ENCODE measurements around the gene TUNAR.

The TUNAR gene

DNA sequence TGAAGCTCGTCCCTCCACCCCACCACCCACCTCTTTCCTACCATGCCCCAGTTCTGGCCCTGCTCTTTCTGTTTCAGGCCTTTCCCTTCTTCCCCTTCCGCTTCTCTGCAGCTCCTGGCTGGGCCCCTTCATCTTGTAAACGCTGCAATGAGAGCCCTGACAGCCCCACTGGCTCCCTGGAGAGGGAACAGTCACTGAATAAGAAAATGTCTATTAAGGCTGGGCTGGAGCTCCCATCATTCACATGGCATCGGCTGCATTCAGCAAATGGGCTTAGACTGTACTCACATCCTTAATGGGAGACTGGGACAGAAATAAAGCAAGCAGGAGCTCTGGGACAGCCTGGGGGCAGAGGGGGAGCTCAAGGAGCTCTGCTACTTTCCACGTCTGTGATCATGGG, 45.2 kb upstream of the TUNAR start:
- no peaks in the 10 kb centered on the region for H3K9me3 ChIP-seq
- no peak for TF ChIP-seq CTCF (IDR thresholded peaks at IDR 0.05)
- H3K36me3 ChIP-seq: no peaks in the 10 kb centered on the region
- no peak overlapping the region for H3K4me3 ChIP-seq (ENCODE audit: low read depth in 1 of 2, low read length in 1 of 2)
- no peaks in the 10 kb centered on the region for H3K4me1 ChIP-seq (ENCODE audit: control insufficient read depth in 1 of 2, insufficient read depth in 1 of 2, low read depth in 1 of 2, low read length in 1 of 2)
- H3K27ac ChIP-seq: no peak overlapping the region
- H3K27me3 ChIP-seq: no peaks in the 10 kb centered on the region

GRCh38 chr14:95832012-95832411, 44.6 kb upstream of the TUNAR start:
- Histone ChIP-seq H3K27ac (no peak overlapping the region), H3K27me3 (no peaks in the 10 kb centered on the region), H3K4me1 (ENCODE audit: control insufficient read depth in 1 of 2, insufficient read depth in 1 of 2, low read depth in 1 of 2, low read length in 1 of 2) (no peaks in the 10 kb centered on the region), H3K9me3 (no peaks in the 10 kb centered on the region), H3K4me3 (ENCODE audit: low read depth in 1 of 2, low read length in 1 of 2) (no peak overlapping the region), H3K36me3 (no peaks in the 10 kb centered on the region)
- TF ChIP-seq CTCF (IDR thresholded peaks at IDR 0.05): no peak

GRCh38 chr14:95833429-95833828, 43.2 kb upstream of the TUNAR start:
- H3K27ac ChIP-seq: no peak overlapping the region
- no peaks in the 10 kb centered on the region for H3K9me3 ChIP-seq

GRCh38 chr14:95834496-95834895, 42.1 kb upstream of the TUNAR start:
- H3K36me3 ChIP-seq: no peaks in the 10 kb centered on the region
- no peak for TF ChIP-seq CTCF (IDR thresholded peaks at IDR 0.05)
- no peak overlapping the region for H3K4me3 ChIP-seq (ENCODE audit: low read depth in 1 of 2, low read length in 1 of 2)

More at GRCh38 chr14:95833429-95833828, 43.2 kb upstream of the TUNAR start:
- no peak overlapping the region for H3K4me3 ChIP-seq (ENCODE audit: low read depth in 1 of 2, low read length in 1 of 2)
- H3K36me3 ChIP-seq: no peaks in the 10 kb centered on the region
- TF ChIP-seq CTCF (IDR thresholded peaks at IDR 0.05): no peak
- no peaks in the 10 kb centered on the region for H3K4me1 ChIP-seq (ENCODE audit: control insufficient read depth in 1 of 2, insufficient read depth in 1 of 2, low read depth in 1 of 2, low read length in 1 of 2)
- H3K27me3 ChIP-seq: no peaks in the 10 kb centered on the region

GRCh38 chr14:95835121-95835730, 41.4 kb upstream of the TUNAR start:
- Histone ChIP-seq H3K27ac (no peak overlapping the region), H3K9me3 (no peaks in the 10 kb centered on the region), H3K36me3 (no peaks in the 10 kb centered on the region), H3K4me1 (ENCODE audit: control insufficient read depth in 1 of 2, insufficient read depth in 1 of 2, low read depth in 1 of 2, low read length in 1 of 2) (no peaks in the 10 kb centered on the region), H3K27me3 (no peaks in the 10 kb centered on the region), H3K4me3 (ENCODE audit: low read depth in 1 of 2, low read length in 1 of 2) (no peak overlapping the region)
- no peak for TF ChIP-seq CTCF (IDR thresholded peaks at IDR 0.05)

More at GRCh38 chr14:95834496-95834895, 42.1 kb upstream of the TUNAR start:
- H3K4me1 ChIP-seq (ENCODE audit: control insufficient read depth in 1 of 2, insufficient read depth in 1 of 2, low read depth in 1 of 2, low read length in 1 of 2): no peaks in the 10 kb centered on the region
- H3K27ac ChIP-seq: no peak overlapping the region
- H3K9me3 ChIP-seq: no peaks in the 10 kb centered on the region
- no peaks in the 10 kb centered on the region for H3K27me3 ChIP-seq
